ENCODE results near the gene CCL17.

Gene CCL17

GRCh38 chr16:57382535-57383275 is 21.9 kb upstream of the CCL17 start:
- DNase-seq (ENCODE audit: low read depth), result no peak
- H3K4me3 ChIP-seq (ENCODE audit: low read depth, low read length), result no peak overlapping the region
- TF ChIP-seq, protein P1, sequence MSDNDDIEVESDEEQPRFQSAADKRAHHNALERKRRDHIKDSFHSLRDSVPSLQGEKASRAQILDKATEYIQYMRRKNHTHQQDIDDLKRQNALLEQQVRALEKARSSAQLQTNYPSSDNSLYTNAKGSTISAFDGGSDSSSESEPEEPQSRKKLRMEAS (IDR thresholded peaks at IDR 0.05; ENCODE audit: low read depth, low read length), result no peak
- TF ChIP-seq POLR2A (IDR thresholded peaks at IDR 0.05; ENCODE audit: extremely low read depth, insufficient read length) (no peak), CTCF (IDR thresholded peaks at IDR 0.05; ENCODE audit: low read depth, low read length) (no peak), MYC (IDR thresholded peaks at IDR 0.05; ENCODE audit: low read depth, low read length) (no peak)

GRCh38 chr16:57383276-57384247 is 21.0 kb upstream of the CCL17 start:
- TF ChIP-seq, protein P1 (IDR thresholded peaks at IDR 0.05; ENCODE audit: low read depth, low read length), result no peak
- TF ChIP-seq MYC (IDR thresholded peaks at IDR 0.05; ENCODE audit: low read depth, low read length) (no peak), POLR2A (IDR thresholded peaks at IDR 0.05; ENCODE audit: extremely low read depth, insufficient read length) (no peak), CTCF (IDR thresholded peaks at IDR 0.05; ENCODE audit: low read depth, low read length) (no peak)
- DNase-seq (ENCODE audit: low read depth), result peak; percentile 30
- H3K4me3 ChIP-seq (ENCODE audit: low read depth, low read length), result no peak overlapping the region

DNA sequence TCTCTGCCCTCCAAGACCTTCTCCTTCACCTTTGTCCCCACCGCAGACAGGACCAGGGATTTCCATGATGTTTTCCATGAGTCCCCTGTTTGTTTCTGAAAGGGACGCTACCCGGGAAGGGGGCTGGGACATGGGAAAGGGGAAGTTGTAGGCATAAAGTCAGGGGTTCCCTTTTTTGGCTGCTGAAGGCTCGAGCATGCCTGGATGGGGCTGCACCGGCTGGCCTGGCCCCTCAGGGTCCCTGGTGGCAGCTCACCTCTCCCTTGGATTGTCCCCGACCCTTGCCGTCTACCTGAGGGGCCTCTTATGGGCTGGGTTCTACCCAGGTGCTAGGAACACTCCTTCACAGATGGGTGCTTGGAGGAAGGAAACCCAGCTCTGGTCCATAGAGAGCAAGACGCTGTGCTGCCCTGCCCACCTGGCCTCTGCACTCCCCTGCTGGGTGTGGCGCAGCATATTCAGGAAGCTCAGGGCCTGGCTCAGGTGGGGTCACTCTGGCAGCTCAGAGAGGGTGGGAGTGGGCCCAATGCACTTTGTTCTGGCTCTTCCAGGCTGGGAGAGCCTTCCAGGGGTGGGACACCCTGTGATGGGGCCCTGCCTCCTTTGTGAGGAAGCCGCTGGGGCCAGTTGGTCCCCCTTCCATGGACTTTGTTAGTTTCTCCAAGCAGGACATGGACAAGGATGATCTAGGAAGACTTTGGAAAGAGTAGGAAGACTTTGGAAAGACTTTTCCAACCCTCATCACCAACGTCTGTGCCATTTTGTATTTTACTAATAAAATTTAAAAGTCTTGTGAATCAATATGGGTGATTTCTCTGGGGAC is 20.1 kb upstream of the CCL17 start:
- H3K4me3 ChIP-seq (ENCODE audit: low read depth, low read length), result no peak overlapping the region
- DNase-seq (ENCODE audit: low read depth), result peak; percentile 62
- no peak for TF ChIP-seq CTCF (IDR thresholded peaks at IDR 0.05; ENCODE audit: low read depth, low read length)
- TF ChIP-seq MYC (IDR thresholded peaks at IDR 0.05; ENCODE audit: low read depth, low read length), result no peak
- TF ChIP-seq, protein P1 (IDR thresholded peaks at IDR 0.05; ENCODE audit: low read depth, low read length), result no peak
- no peak for TF ChIP-seq POLR2A (IDR thresholded peaks at IDR 0.05; ENCODE audit: extremely low read depth, insufficient read length)

DNA sequence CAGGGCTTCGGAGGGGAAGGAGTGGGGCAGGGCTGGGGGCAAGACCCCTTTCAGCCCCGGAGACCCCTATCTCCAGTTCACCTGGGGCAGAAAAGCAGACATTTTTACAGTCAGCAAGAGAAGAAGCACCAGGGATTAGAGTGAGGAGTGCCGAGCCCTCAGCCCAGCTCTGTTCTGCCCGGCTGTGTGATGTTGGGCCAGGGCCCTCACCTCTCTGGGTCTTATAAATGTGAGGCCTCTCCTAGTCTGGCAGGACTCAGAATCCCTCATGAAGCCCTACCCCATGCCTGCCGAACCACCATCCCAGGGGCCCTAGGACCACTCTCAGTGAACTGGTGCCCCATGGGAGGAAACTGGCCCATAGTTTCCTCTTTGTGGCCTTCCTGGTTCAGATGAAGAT is 19.5 kb upstream of the CCL17 start:
- TF ChIP-seq POLR2A (IDR thresholded peaks at IDR 0.05; ENCODE audit: extremely low read depth, insufficient read length) (no peak), MYC (IDR thresholded peaks at IDR 0.05; ENCODE audit: low read depth, low read length) (no peak), CTCF (IDR thresholded peaks at IDR 0.05; ENCODE audit: low read depth, low read length) (no peak)
- TF ChIP-seq, protein P1 (IDR thresholded peaks at IDR 0.05; ENCODE audit: low read depth, low read length), result no peak
- H3K4me3 ChIP-seq (ENCODE audit: low read depth, low read length), result no peak overlapping the region
- no peak for DNase-seq (ENCODE audit: low read depth)

DNA sequence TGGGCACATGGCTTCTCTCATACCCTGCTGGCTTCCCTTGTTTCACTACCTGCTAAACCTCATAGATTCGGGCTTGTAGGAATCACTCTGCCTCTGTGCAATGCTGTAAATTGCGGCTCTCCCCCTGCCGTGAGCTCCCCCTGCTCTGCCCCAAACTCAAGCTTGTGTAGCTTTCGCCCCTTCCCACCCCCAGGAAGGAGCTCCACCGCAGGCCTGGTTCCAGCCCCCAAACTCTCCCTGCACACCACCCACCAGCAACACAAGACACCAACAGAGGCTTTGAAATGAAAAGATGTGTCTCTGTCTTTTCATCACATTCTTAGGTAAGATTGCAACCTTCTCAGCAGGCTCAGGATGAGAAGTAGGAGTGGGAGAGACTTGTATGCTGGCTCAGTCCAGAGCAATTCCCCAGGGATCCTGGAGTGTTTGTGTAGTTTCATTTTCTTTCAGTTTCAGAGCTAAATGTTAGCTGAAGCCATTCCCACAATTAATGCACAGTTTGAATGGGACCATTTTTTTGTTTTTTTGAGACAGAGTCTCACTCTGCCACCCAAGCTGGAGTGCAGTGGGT is 18.1 kb upstream of the CCL17 start:
- no peak for TF ChIP-seq MYC (IDR thresholded peaks at IDR 0.05; ENCODE audit: low read depth, low read length)
- no peak for TF ChIP-seq CTCF (IDR thresholded peaks at IDR 0.05; ENCODE audit: low read depth, low read length)
- no peak for TF ChIP-seq POLR2A (IDR thresholded peaks at IDR 0.05; ENCODE audit: extremely low read depth, insufficient read length)
- TF ChIP-seq, protein P1 (IDR thresholded peaks at IDR 0.05; ENCODE audit: low read depth, low read length), result no peak
- H3K4me3 ChIP-seq (ENCODE audit: low read depth, low read length), result no peak overlapping the region
- DNase-seq (ENCODE audit: low read depth), result no peak

Measured in NB4 (cell line).